ENCODE measurements around the gene JADE2. TPM values are rescaled to one million over a fixed set of nuclear protein-coding genes. Genes with fewer than 3 reads are reported as not detected.

Gene JADE2
- total RNA-seq, 2 donors from 2014 or later = 28.0 to 41.0 TPM

GRCh38 chr5:134545070-134545868, 19.8 kb downstream of the JADE2 start:
- peaks cover 13% of the 10 kb centered on the region for H3K4me1 ChIP-seq

GRCh38 chr5:134547066-134547465, 21.6 kb downstream of the JADE2 start:
- Histone ChIP-seq H3K4me3 (no peak overlapping the region), H3K4me1 (peaks cover 24% of the 10 kb centered on the region), H3K9me3 (no peaks in the 10 kb centered on the region), H3K27me3 (no peaks in the 10 kb centered on the region), H3K36me3 (replicated peaks in 1 of 2; ENCODE audit: insufficient read depth in 1 of 2, low read depth in 2 of 2) (peaks cover 0 to 3% of the 10 kb centered on the region in 2 donors), H3K27ac (no peak overlapping the region)
- 93 to 96% methylated on average over 2 of the region's 2 CpGs for WGBS, 2 donors
- DNase-seq (no peak), ATAC-seq (no peak)
- intact Hi-C loops (cut with DNase I) = no loop called here
- no peak for TF ChIP-seq POLR2A (IDR thresholded peaks at IDR 0.05)
- TF ChIP-seq CTCF (IDR thresholded peaks at IDR 0.05) = no peak

More at GRCh38 chr5:134545070-134545868, 19.8 kb downstream of the JADE2 start:
- no peak for TF ChIP-seq CTCF (IDR thresholded peaks at IDR 0.05)
- TF ChIP-seq POLR2A (IDR thresholded peaks at IDR 0.05) = no peak
- H3K27me3 ChIP-seq = no peaks in the 10 kb centered on the region
- H3K4me3 ChIP-seq = no peak overlapping the region
- peak in 1 of 4 donors; percentile 44 for DNase-seq
- H3K36me3 ChIP-seq (replicated peaks in 1 of 2; ENCODE audit: insufficient read depth in 1 of 2, low read depth in 2 of 2) = peaks cover 0 to 11% of the 10 kb centered on the region in 2 donors
- H3K9me3 ChIP-seq = no peaks in the 10 kb centered on the region
- peak; percentile 42 for ATAC-seq
- intact Hi-C loops (cut with DNase I) = no loop called here
- H3K27ac ChIP-seq = no peak overlapping the region
- WGBS, 2 donors = 70 to 79% methylated on average over 10 of the region's 10 CpGs

GRCh38 chr5:134547579-134547978, 22.1 kb downstream of the JADE2 start:
- no peaks in the 10 kb centered on the region for H3K9me3 ChIP-seq
- H3K4me3 ChIP-seq = no peak overlapping the region
- H3K36me3 ChIP-seq (replicated peaks in 1 of 2; ENCODE audit: insufficient read depth in 1 of 2, low read depth in 2 of 2) = peaks cover 0 to 3% of the 10 kb centered on the region in 2 donors
- H3K4me1 ChIP-seq = peaks cover 30% of the 10 kb centered on the region
- H3K27ac ChIP-seq = no peak overlapping the region
- 72 to 90% methylated on average over 2 of the region's 2 CpGs for WGBS, 2 donors
- peak; percentile 39 for ATAC-seq
- intact Hi-C loops (cut with DNase I) = no loop called here
- H3K27me3 ChIP-seq = no peaks in the 10 kb centered on the region
- peak in 3 of 4 donors; percentile 68 to 74 (median 69) for DNase-seq
- TF ChIP-seq CTCF (IDR thresholded peaks at IDR 0.05) = no peak
- TF ChIP-seq POLR2A (IDR thresholded peaks at IDR 0.05) = peak in 1 of 3 donors; percentile 9

GRCh38 chr5:134547999-134548658, 22.7 kb downstream of the JADE2 start:
- intact Hi-C loops (cut with DNase I) = no loop called here
- no peaks in the 10 kb centered on the region for H3K9me3 ChIP-seq
- 79 to 89% methylated on average over 8 to 13 of the region's 13 CpGs for WGBS, 2 donors
- no peak overlapping the region for H3K27ac ChIP-seq
- H3K4me1 ChIP-seq = peaks cover 35% of the 10 kb centered on the region
- TF ChIP-seq CTCF (IDR thresholded peaks at IDR 0.05) (no peak), POLR2A (IDR thresholded peaks at IDR 0.05) (no peak)
- no peaks in the 10 kb centered on the region for H3K27me3 ChIP-seq
- DNase-seq (no peak), ATAC-seq (no peak)
- no peak overlapping the region for H3K4me3 ChIP-seq
- peaks cover 0 to 3% of the 10 kb centered on the region in 2 donors for H3K36me3 ChIP-seq (replicated peaks in 1 of 2; ENCODE audit: insufficient read depth in 1 of 2, low read depth in 2 of 2)
